SK-N-MC (cell line): ENCODE results near the gene ACAD8.

Source experiments
- EZH2 ChIP-seq: fragments of 200-600 bp; sonication (generic); IDR thresholded peaks from one replicate; pipeline ENCODE4 v1.6.1; 2017; ENCODE audit warnings: antibody characterized with exemption
- FOXP2 ChIP-seq: optimal IDR thresholded peaks from 2 replicates; pipeline ENCODE3; 2011; ENCODE audit warnings: mild to moderate bottlenecking, moderate library complexity; ENCODE audit not compliant: insufficient read depth; ENCODE audit errors: extremely low read length, control extremely low read depth
- POLR2AphosphoS5 ChIP-seq: IDR thresholded peaks from 2 replicates; pipeline ENCODE4 v1.6.1; 2012; ENCODE audit warnings: mild to moderate bottlenecking, low read depth, low read length, borderline replicate concordance

DNA sequence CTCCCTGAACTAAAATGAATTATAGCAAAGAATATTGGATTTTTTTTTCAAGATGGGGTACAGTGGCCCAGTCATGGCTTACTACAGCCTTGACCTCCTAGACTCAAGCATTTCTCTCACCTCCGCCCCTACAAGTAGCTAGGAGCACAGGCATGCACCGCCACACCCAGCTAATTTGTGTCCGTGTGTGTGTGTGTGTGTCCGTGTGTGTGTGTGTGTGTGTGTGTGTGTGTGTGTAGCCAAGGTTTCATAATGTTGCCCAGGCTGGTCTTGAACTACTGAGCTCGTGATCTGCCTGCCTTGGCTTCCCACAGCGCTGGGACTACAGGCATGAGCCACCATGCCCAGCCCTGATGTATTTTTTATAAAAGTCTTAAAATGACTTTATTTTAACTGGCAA lies 12.8 kb upstream of the ACAD8 start:
- TF ChIP-seq POLR2AphosphoS5 (no peak), FOXP2 (no peak), EZH2 (no peak)
